Activated CD4-positive, alpha-beta T cell treated with anti-CD3 and anti-CD28 coated beads, Interleukin-10, Interleukin-2, amounts not matched to agents 100 ng/mL and 50 ng/mL, durations not matched to agents 16 hours and 8 hours (primary cell): ENCODE measurements around the gene CASP14.
A peak's percentile ranks its signal among the peaks of the same experiment; 100 is the strongest.
"Not testable (repeated sequence)": the region's sequence is repeated elsewhere in the genome, so short reads cannot be mapped to it uniquely, and the experiment has no call there.

Experiments used
- DNase-seq: peaks from one replicate; pipeline ENCODE4 v3.0.0-alpha.2; 2020

CASP14 gene

DNA sequence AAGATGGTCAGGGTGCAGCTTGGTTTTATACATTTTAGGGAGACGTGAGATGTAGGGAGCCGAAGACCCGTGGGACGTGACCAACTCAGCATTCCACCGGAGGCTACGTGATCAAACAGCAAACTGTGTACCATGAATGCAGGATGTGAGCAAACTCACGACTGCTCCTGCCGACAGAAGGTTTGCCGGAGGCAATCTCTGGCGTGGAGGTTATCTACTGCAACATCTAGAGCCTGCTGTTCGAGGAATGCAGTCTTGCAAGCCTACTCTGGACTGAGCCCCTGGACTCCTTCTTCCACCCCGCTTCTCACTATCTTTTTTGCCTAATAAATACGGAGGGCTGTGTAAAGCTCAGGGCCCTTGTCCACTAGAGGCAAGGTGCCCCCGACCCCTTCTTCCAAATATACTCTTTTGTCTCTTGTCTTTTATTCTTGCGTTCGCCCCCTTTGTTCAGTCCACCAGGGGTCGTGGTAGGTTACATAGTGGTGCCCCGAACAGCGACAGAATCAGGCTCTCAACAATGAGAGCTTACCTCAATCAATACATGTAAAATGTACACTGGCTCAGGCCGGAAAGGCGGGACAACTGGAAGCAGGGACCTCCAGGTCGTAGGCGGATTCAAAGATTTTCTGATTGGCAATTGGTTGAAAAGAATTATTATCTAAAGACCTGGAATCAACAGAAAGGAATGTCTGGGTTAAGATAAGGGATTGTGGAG is 23.8 kb downstream of the CASP14 start:
- DNase-seq: no peak

DNA sequence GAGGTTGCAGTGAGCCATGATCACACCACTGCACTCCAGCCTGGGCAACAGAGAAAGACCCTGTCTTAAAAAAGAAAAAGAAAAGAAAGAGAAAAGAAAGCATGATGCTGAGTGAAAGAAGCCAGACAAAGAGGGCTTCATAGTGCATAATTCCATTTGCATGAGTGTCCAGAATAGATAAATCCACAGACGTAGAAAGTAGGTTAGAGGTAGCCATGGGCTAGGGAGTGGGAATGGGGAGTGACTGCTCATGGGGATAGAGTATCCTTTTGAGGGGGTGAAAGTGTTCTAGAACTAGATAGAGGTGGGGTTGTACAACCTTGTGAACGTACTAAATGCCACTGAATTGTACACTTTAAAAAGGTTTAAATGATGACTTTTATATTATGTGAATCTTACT is 25.1 kb downstream of the CASP14 start:
- DNase-seq: no peak

GRCh38 chr19:15075806-15076205 is 26.5 kb downstream of the CASP14 start:
- DNase-seq: no peak

GRCh38 chr19:15080002-15080401 is 30.7 kb downstream of the CASP14 start:
- DNase-seq: not testable (repeated sequence)

GRCh38 chr19:15081911-15082310 is 32.6 kb downstream of the CASP14 start, which contains the start of gene OR1I1:
Gene OR1I1, plus strand, starts transcription at chr19:15082211. Its CDS starts 4,855 bp downstream, at chr19:15087066.
- DNase-seq: no peak

DNA sequence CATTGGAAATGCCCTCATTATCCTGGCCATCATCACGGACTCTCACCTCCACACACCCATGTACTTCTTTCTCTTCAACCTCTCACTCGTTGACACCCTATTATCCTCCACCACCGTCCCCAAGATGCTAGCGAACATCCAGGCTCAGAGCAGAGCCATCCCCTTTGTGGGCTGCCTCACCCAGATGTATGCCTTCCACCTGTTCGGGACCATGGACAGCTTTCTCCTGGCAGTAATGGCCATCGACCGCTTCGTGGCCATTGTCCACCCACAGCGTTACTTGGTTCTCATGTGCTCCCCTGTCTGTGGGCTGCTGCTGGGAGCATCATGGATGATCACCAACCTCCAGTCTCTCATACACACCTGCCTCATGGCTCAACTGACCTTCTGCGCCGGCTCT is 37.9 kb downstream of the CASP14 start:
- DNase-seq: no peak

GRCh38 chr19:15091918-15092753 is 42.9 kb downstream of the CASP14 start:
- DNase-seq: peak; percentile 68

- DNase-seq: no peak
Observed at GRCh38 chr19:15093001-15093400, 43.7 kb downstream of the CASP14 start.

DNA sequence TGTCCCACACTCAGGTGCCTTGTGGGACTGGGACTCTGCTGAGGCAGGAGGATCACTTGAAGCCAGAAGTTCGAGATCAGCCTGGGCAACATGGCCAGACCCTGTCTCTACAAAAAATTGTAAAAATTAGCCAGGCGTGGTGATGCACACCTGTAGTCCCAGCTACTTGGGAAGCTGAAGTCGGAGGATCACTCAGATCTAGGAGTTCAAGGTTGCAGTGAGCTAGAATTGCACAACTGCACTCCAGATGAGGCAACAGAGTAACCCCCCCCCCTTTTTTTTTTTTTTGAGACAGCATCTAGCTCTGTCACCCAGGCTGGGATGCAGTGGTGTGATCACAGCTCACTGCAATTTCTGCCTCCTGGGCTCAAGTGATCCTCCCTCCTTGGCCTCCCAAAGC is 46.9 kb downstream of the CASP14 start:
- DNase-seq: no peak

- not testable (repeated sequence) for DNase-seq
Observed at GRCh38 chr19:15097980-15098379, 48.7 kb downstream of the CASP14 start.

- DNase-seq: no peak
Observed at GRCh38 chr19:15098460-15098859, 49.2 kb downstream of the CASP14 start.

- no peak for DNase-seq
Observed at GRCh38 chr19:15099017-15099582, 49.8 kb downstream of the CASP14 start.

- peak; percentile 54 for DNase-seq
Observed at GRCh38 chr19:15101479-15102082, 52.3 kb downstream of the CASP14 start.

DNA sequence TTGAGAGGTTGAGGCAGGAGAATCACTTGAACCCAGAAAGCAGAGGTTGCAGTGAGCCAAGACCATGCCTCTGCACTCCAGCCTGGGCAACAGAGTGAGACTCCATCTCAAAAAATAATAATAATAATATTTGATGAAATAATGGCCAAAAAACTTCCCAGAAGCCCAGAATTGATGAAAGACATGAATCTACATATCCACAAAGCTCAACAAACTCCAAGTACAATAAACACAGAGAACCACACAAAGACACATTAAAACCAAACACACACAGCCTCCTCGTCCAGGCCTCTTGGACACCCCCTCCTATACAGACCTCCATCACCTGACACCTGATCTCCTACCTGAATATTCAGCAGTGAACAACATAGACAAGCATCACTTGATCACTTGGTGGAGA is 54.7 kb downstream of the CASP14 start:
- DNase-seq: no peak

- DNase-seq: no peak
Observed at GRCh38 chr19:15104411-15104810, 55.1 kb downstream of the CASP14 start.

DNA sequence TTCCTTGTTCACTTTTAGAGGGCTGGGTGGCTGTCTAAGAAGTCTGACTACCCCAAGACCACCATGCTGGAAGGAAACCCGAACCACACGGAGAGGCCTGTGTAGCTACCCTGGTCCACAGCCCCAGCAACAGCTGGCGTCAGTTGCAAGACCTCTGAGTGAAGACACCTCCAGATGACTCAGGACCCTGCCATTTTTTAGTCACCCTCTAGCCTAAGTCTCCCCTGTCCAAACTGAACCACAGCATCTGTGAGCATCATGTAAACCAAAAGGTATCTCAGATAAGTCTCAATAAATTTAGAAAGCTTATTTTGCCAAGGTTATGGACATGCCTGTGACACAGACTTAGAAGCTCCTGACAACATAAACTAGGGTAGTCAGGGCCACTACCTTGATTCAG is 55.8 kb downstream of the CASP14 start:
- DNase-seq: no peak

DNA sequence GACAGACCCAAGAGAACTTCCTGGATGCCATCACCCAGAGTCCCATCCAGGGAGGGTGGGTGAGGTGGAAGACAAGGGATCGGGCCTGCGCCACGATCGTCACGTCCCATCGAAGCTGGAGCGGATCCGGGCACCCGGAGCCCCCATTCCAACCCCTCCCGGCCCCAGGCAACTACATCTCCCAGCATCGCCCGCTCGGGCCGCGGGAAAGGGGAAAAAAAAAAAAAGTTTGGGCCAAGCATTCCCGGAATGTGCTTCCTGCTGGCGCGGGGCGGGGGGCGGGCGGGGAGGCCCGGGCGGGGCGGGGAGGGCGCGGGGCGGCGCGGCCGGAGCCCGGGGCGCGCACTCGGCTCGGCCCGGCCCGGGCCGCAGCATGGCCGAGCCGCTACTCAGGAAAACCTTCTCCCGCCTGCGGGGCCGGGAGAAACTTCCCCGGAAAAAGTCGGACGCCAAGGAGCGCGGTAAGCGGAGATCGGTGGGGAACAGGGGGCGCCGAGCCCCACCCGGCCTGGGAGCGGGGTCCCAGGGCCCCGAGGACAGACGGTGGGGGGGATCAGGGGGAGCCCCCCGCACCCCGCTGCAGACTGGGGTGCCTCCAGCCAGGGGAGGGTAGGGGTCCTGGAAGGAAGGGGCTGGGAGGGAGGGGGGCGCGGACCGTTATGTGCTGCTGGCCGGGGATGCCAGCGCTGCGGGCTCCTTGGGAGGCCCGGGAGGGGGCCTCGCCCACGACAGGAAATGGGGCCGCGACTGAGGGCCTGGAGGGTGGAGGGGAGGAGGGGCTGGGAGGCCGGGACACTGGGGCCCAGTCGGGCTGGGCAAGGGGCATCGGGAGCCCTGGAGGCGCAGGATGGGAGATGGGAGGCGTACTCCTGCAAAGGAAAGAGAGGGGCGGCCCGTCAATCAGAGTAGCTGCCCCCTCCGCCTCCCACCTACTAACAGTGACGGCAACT is 58.1 kb downstream of the CASP14 start, which contains the start of gene SYDE1:
Gene SYDE1, plus strand, starts transcription at position 341 of the 950 bp plus-strand sequence. Its CDS starts 33 bp downstream, at position 374.
- DNase-seq: no peak
